K562 (cell line): ENCODE data around the gene CDPF1. TPM values are rescaled to one million over a fixed set of nuclear protein-coding genes. Genes with fewer than 3 reads are reported as not detected.

ENCODE experiments used
- ATAC-seq: fragments of 200-7000 bp; cut with Tn5 transposase; 3 replicates; pipeline ENCODE4 v1.9.1; 2020; ENCODE audit warnings: moderate library complexity
- BruUV-seq: library from RNA; stranded (reverse); fragments of 400-500 nt; replicated peaks from 2 replicates; lab custom pipeline; 2021; lab: Mats Ljungman, UMichigan
- CTCF ChIA-PET: fragments of 300-600 bp; formaldehyde crosslinking; extraction: SDS; loops from one replicate; lab custom pipeline; 2021; ENCODE audit warnings: low intra/inter-chr PET ratio; lab: Yijun Ruan, JAX
- POLR2A ChIA-PET: fragments of 300-600, 350-650 bp; sonication (Branson Sonifier 250); formaldehyde crosslinking; extraction: SDS; loops from one replicate; lab custom pipeline; 2021; ENCODE audit warnings: antibody characterized with exemption, inconsistent platforms; lab: Yijun Ruan, JAX
- DNase-seq, 4 experiments: peaks; one replicate each; pipeline versions ENCODE4 v3.0.0 to v3.0.0-alpha.2; 2011 to 2018; ENCODE audit warnings: low spot score in 3 of 4, mixed read lengths in 3 of 4; ENCODE audit errors: extremely low read depth in 1 of 4
- FAIRE-seq: peaks from 2 replicates; lab custom pipeline; 2011; peaks lifted over from hg19 to GRCh38; lab: Jason Lieb, UNC
- H2AFZ ChIP-seq: 2 replicates; pipeline ENCODE4 v1.6.0; 2011; ENCODE audit warnings: low read depth, low read length, control low read depth, inconsistent platforms
- H3K27ac ChIP-seq: fragments of 200-600 bp; 3 replicates; pipeline ENCODE4 v1.8.0; 2011; ENCODE audit warnings: low read depth, mild to moderate bottlenecking, control low read depth, inconsistent platforms, low read length, moderate library complexity, mixed read lengths; ENCODE audit errors: extremely low read depth
- H3K27me3 ChIP-seq, 2 experiments: fragments of 300-600 bp in 1 of 2; 2 replicates in 1 of 2; 3 replicates in 1 of 2; pipeline versions ENCODE4 v1.6.0 to v1.8.0; 2011; ENCODE audit warnings: inconsistent platforms in 2 of 2, low read length in 2 of 2, mild to moderate bottlenecking in 1 of 2, mixed read lengths in 1 of 2, moderate library complexity in 1 of 2; ENCODE audit not compliant: control insufficient read depth in 2 of 2, insufficient read depth in 2 of 2
- H3K36me3 ChIP-seq: fragments of 300-600 bp; 3 replicates; pipeline ENCODE4 v1.8.0; 2011; ENCODE audit warnings: mild to moderate bottlenecking, low read length, inconsistent platforms; ENCODE audit not compliant: control insufficient read depth, insufficient read depth
- H3K4me1 ChIP-seq, 2 experiments: fragments of 200-600 bp in 1 of 2; replicated peaks in 1 of 2; 2 replicates in 1 of 2; 3 replicates in 1 of 2; pipeline versions ENCODE4 v1.5.1 to v1.8.0; 2011; ENCODE audit warnings: inconsistent platforms in 2 of 2, low read length in 2 of 2, mild to moderate bottlenecking in 1 of 2, mixed read lengths in 1 of 2, moderate library complexity in 1 of 2; ENCODE audit not compliant: control insufficient read depth in 2 of 2, insufficient read depth in 2 of 2
- H3K4me2 ChIP-seq: 2 replicates; pipeline ENCODE4 v1.6.1; 2011; ENCODE audit warnings: low read length, control low read depth, inconsistent platforms, mixed read lengths; ENCODE audit not compliant: insufficient read depth
- H3K4me3 ChIP-seq: fragments of 200-600 bp; sonication (generic), shearing (Covaris generic); 2 replicates; pipeline ENCODE4 v1.5.1; 2016; ENCODE audit warnings: control low read depth, inconsistent platforms
- H3K79me2 ChIP-seq: fragments of 200-600 bp; 3 replicates; pipeline ENCODE4 v1.8.0; 2011; ENCODE audit warnings: low read length, inconsistent platforms; ENCODE audit not compliant: control insufficient read depth, insufficient read depth
- H3K9ac ChIP-seq, 2 experiments: 2 replicates each; pipeline versions ENCODE4 v1.6.0 to v1.6.1; 2011; ENCODE audit warnings: low read depth in 2 of 2, low read length in 2 of 2, control low read depth in 1 of 2, inconsistent platforms in 1 of 2, mild to moderate bottlenecking in 1 of 2, mixed read lengths in 1 of 2; ENCODE audit not compliant: insufficient read depth in 1 of 2
- H3K9me1 ChIP-seq: one replicate; pipeline ENCODE4 v1.6.0; 2011; ENCODE audit warnings: inconsistent platforms, mild to moderate bottlenecking, low read length, moderate library complexity; ENCODE audit not compliant: control insufficient read depth, insufficient read depth
- H3K9me3 ChIP-seq: replicated peaks from 2 replicates; pipeline ENCODE4 v1.5.1; 2011; ENCODE audit warnings: low read depth, low read length, inconsistent platforms; ENCODE audit not compliant: control insufficient read depth, insufficient read depth
- H4K20me1 ChIP-seq: replicated peaks from 2 replicates; pipeline ENCODE4 v1.6.1; 2011; ENCODE audit warnings: low read length, inconsistent platforms, mixed read lengths; ENCODE audit not compliant: control insufficient read depth, insufficient read depth
- BRD4 ChIP-seq: fragments of 200-600 bp; sonication (generic); IDR thresholded peaks from 2 replicates; pipeline ENCODE4 v1.6.1; 2017; ENCODE audit warnings: inconsistent platforms
- CEBPB ChIP-seq: fragments of 450-650 bp; IDR thresholded peaks from 2 replicates; pipeline ENCODE4 v1.6.1; 2016; ENCODE audit warnings: missing genetic modification characterization, missing compliant biosample characterization
- CEBPG ChIP-seq, 3 experiments: fragments of 200-800 bp in 1 of 3; sonication (Bioruptor generic) in 1 of 3; sonication (generic) in 1 of 3; formaldehyde crosslinking in 1 of 3; IDR thresholded peaks in 2 of 3; conservative IDR thresholded peaks in 1 of 3; 2 replicates each; pipeline versions ENCODE4 v1.6.1 to v1.8.0; 2016 to 2022; ENCODE audit warnings: missing compliant biosample characterization in 2 of 3, missing genetic modification characterization in 2 of 3, mild to moderate bottlenecking in 1 of 3, missing genetic modification reagents in 1 of 3
- CREBBP ChIP-seq: IDR thresholded peaks from one replicate; pipeline ENCODE4 v1.6.1; 2012; ENCODE audit warnings: low read depth, mild to moderate bottlenecking, control low read depth, inconsistent platforms, low read length
- ETV1 ChIP-seq: fragments of 450-650 bp; conservative IDR thresholded peaks from 2 replicates; pipeline ENCODE4 v1.6.1; 2016; ENCODE audit warnings: missing genetic modification characterization, control low read depth, low read depth, missing compliant biosample characterization
- FOSL1 ChIP-seq: fragments of 200-800 bp; sonication (Bioruptor generic); conservative IDR thresholded peaks from 2 replicates; pipeline ENCODE4 v1.6.1; 2016; ENCODE audit warnings: missing genetic modification characterization, missing compliant biosample characterization
- ILK ChIP-seq: fragments of 450-650 bp; IDR thresholded peaks from 2 replicates; pipeline ENCODE4 v1.6.1; 2016; ENCODE audit warnings: missing genetic modification characterization, low read depth, mild to moderate bottlenecking, missing compliant biosample characterization, moderate library complexity, borderline replicate concordance
- KDM5B ChIP-seq: fragments of 200-600 bp; sonication (generic); IDR thresholded peaks from 2 replicates; pipeline ENCODE4 v1.6.1; 2012; ENCODE audit warnings: low read depth, mild to moderate bottlenecking, moderate library complexity, low read length, control low read depth, inconsistent platforms; ENCODE audit not compliant: insufficient replicate concordance
- MEIS2 ChIP-seq: fragments of 450-650 bp; IDR thresholded peaks from 2 replicates; pipeline ENCODE4 v1.6.1; 2014; ENCODE audit warnings: mild to moderate bottlenecking; ENCODE audit not compliant: partially characterized antibody
- POU5F1 ChIP-seq: fragments of 150-350 bp; IDR thresholded peaks from 2 replicates; pipeline ENCODE4 v1.6.1; 2014; ENCODE audit warnings: borderline replicate concordance, low read length, low read depth, mild to moderate bottlenecking; ENCODE audit not compliant: partially characterized antibody
- SRF ChIP-seq, 2 experiments: fragments of 250-450, 450-650 bp in 1 of 2; sonication (Bioruptor Pico) in 1 of 2; sonication (generic) in 1 of 2; formaldehyde crosslinking; IDR thresholded peaks; 2 replicates each; pipeline versions ENCODE4 v1.5.0 to v1.5.1; 2020 to 2022; ENCODE audit warnings: mild to moderate bottlenecking in 1 of 2, missing genetic modification reagents in 1 of 2
- STAT5A ChIP-seq: IDR thresholded peaks from 2 replicates; pipeline ENCODE4 v1.6.1; 2012; ENCODE audit warnings: low read length, inconsistent platforms, borderline replicate concordance
- TARDBP ChIP-seq: fragments of 450-650 bp; IDR thresholded peaks from 2 replicates; pipeline ENCODE4 v1.6.1; 2016
- TCF7L2 ChIP-seq: fragments of 150-350 bp; IDR thresholded peaks from 2 replicates; pipeline ENCODE4 v1.6.1; 2016; ENCODE audit warnings: low read depth, mild to moderate bottlenecking, low read length, moderate library complexity
- ZEB2 ChIP-seq: fragments of 450-650 bp; IDR thresholded peaks from 2 replicates; pipeline ENCODE4 v1.6.1; 2016
- ZNF324 ChIP-seq: fragments of 250-450 bp; sonication (Bioruptor Pico); IDR thresholded peaks from 2 replicates; pipeline ENCODE4 v1.4.0; 2020; ENCODE audit warnings: mild to moderate bottlenecking
- WGBS: fragments of 100-300 bp; shearing (Covaris generic); methylation state at CpG from one replicate; pipeline ENCODE4 v1.1.6; 2016; ENCODE audit warnings: low coverage, mixed read lengths; ENCODE audit not compliant: insufficient coverage; ENCODE audit errors: missing lambda C conversion rate; 5-methylcytosine and 5-hydroxymethylcytosine counted together
- in situ Hi-C: fragments of 300-500 bp; cut with MboI; formaldehyde crosslinking; loops from 4 replicates; pipeline ENCODE4 v1.15.0; 2018; ENCODE audit warnings: inconsistent platforms, mixed read lengths
- intact Hi-C: fragments of 100-400 bp; cut with micrococcal nuclease; formaldehyde crosslinking; loops from 2 replicates; pipeline ENCODE4 v1.14.2; 2022
- polyA plus RNA-seq, 8 experiments: library from polyadenylated mRNA; depleted of rRNA in 4 of 8; stranded (reverse) in 5 of 8; unstranded in 3 of 8; fragments of >200 nt; fragmentation: Nextera tagmentation in 2 of 8; fragmentation: Illumina TruSeq in 1 of 8; extraction: Ambion mirVana in 2 of 8; extraction: Trizol in 1 of 8; gene quantifications; 2 replicates each; pipeline versions ENCODE4 v1.2.1 to v1.2.3, GENCODE V29; 2011 to 2014; ENCODE audit warnings: inconsistent platforms in 1 of 8, missing spikeins in 1 of 8
- total RNA-seq, 7 experiments: library from RNA; depleted of rRNA in 6 of 7; stranded (reverse); fragments of >200 nt in 6 of 7; fragmentation: Illumina TruSeq in 2 of 7; extraction: Trizol in 2 of 7; gene quantifications; 2 replicates each; pipeline versions ENCODE4 v1.2.1 to v1.2.3, GENCODE V29; 2011 to 2021; ENCODE audit warnings: low replicate concordance in 1 of 7
- TF ChIP-seq, protein P1 (sequence below): fragments of 250-450 bp; sonication (Bioruptor Pico); IDR thresholded peaks from 2 replicates; pipeline ENCODE4 v1.8.0; 2021; ENCODE audit warnings: moderate library complexity, mild to moderate bottlenecking, inconsistent platforms
- TF ChIP-seq, protein P2 (sequence below): sonication (generic); formaldehyde crosslinking; IDR thresholded peaks from 2 replicates; pipeline ENCODE4 v1.8.1; 2023; ENCODE audit warnings: mild to moderate bottlenecking, missing genetic modification reagents, moderate library complexity
- TF ChIP-seq, protein P3 (sequence below): fragments of 250-450 bp; sonication (Bioruptor Pico); IDR thresholded peaks from 2 replicates; pipeline ENCODE4 v1.8.0; 2021; ENCODE audit warnings: borderline replicate concordance, mild to moderate bottlenecking, moderate library complexity; ENCODE audit not compliant: poor library complexity, severe bottlenecking

The CDPF1 gene
- total and polyA plus RNA-seq, 9 of the 15 experiments (the other 6 are each of a cell fraction or from before 2014, with no cell fraction given), result 0.84 to 19.5 (median 9.1) TPM

DNA sequence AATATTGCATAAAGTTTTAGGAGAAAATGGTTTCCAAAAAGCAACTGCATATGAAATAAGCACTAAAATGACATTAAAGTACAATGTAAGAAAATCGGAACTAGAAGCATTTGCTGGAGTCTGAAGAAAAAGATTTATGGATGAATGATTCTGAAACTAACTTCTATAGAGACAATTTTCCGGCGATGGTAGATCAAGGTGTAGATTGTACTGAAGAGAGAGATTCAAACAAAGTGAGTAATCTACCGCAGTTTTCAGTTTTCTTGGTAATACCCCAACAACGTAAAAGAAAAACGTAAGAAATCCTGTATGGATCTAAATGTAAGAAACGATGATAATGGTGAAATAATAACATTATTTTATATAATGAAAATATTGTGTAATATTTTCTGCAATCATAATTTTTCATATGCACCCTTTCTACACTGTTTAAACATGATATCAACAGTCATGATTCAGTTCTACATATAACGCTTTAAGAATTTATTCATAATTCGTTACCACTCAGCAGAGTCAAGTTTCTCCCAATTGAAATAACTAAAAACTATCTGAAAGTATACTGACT lies 1.8 kb upstream of the CDPF1 start:
- intact Hi-C loops, result no loop called here
- no peak overlapping the region for H2AFZ ChIP-seq
- POLR2A ChIA-PET, result interaction anchor here (1.3 to 2.3 kb wide), 2 partner anchors 16 kb away, joined by 3 to 12 read pairs; partner anchors contain the start of gene TTC38
- no peak for TF ChIP-seq BRD4
- TF ChIP-seq POU5F1, result no peak
- TF ChIP-seq CEBPB (tag), result peak; percentile 73
- no peak for TF ChIP-seq STAT5A
- no peak for TF ChIP-seq CREBBP
- TF ChIP-seq SRF (CRISPR knock-in tag; IDR thresholded peaks at IDR 0.05), result no peak
- TF ChIP-seq FOSL1, result peak; percentile 44
- TF ChIP-seq MEIS2, result peak; percentile 51
- TF ChIP-seq, protein P1, sequence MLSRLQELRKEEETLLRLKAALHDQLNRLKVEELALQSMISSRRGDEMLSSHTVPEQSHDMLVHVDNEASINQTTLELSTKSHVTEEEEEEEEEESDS, result no peak
- no peak for TF ChIP-seq ETV1 (tag)
- TF ChIP-seq, protein P2, sequence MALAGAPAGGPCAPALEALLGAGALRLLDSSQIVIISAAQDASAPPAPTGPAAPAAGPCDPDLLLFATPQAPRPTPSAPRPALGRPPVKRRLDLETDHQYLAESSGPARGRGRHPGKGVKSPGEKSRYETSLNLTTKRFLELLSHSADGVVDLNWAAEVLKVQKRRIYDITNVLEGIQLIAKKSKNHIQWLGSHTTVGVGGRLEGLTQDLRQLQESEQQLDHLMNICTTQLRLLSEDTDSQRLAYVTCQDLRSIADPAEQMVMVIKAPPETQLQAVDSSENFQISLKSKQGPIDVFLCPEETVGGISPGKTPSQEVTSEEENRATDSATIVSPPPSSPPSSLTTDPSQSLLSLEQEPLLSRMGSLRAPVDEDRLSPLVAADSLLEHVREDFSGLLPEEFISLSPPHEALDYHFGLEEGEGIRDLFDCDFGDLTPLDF (CRISPR knock-in tag), result no peak
- TF ChIP-seq TARDBP, result no peak
- TF ChIP-seq ZNF324, result no peak
- no peak for TF ChIP-seq CEBPG (CRISPR knock-in tag; IDR thresholded peaks at IDR 0.05)
- peak; percentile 12 to 56; a peak in 2 of 4 replicates for TF ChIP-seq CEBPG (tag; conservative IDR thresholded peaks at IDR 0.05 in 1 of 2, IDR thresholded peaks at IDR 0.05 in 1 of 2)
- TF ChIP-seq ILK (tag), result no peak
- TF ChIP-seq ZEB2, result no peak
- TF ChIP-seq TCF7L2, result no peak
- TF ChIP-seq KDM5B, result no peak
- TF ChIP-seq, protein P3, sequence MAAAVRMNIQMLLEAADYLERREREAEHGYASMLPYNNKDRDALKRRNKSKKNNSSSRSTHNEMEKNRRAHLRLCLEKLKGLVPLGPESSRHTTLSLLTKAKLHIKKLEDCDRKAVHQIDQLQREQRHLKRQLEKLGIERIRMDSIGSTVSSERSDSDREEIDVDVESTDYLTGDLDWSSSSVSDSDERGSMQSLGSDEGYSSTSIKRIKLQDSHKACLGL (CRISPR knock-in tag), result no peak
- TF ChIP-seq, all 486 proteins: peak for 4
- H3K27me3 ChIP-seq, result no peaks in the 10 kb centered on the region
- no peaks in the 10 kb centered on the region for H3K9me3 ChIP-seq
- H3K9me1 ChIP-seq, result no peaks in the 10 kb centered on the region
- H3K36me3 ChIP-seq, result no peaks in the 10 kb centered on the region
- BruUV-seq, result no TSS peak
- peak overlapping the region; percentile 71 for H3K4me3 ChIP-seq
- in situ Hi-C loops, result no loop called here
- no peak for DNase-seq
- 2% methylated on average over 9 of the region's 9 CpGs for WGBS
- peak overlapping the region in 1 of 2 experiments; percentile 86; a peak in 2 of 4 replicates for H3K9ac ChIP-seq
- peak; percentile 52 for FAIRE-seq
- peaks cover 33% of the 10 kb centered on the region for H3K79me2 ChIP-seq
- ATAC-seq, result no peak
- H4K20me1 ChIP-seq, result no peaks in the 10 kb centered on the region
- H3K4me1 ChIP-seq, result peaks cover 17 to 33% of the 10 kb centered on the region in 2 experiments
- peak overlapping the region; percentile 89 for H3K4me2 ChIP-seq
- H3K27ac ChIP-seq, result peak overlapping the region; percentile 87; the same call in 2 of the 3 replicates
- CTCF ChIA-PET, result no interaction called here
